ENCODE measurements around the gene RPL12. TPM values are rescaled to one million over a fixed set of nuclear protein-coding genes. Genes with fewer than 3 reads are reported as not detected.

RPL12 gene
- total RNA-seq: 1,078 and 1,108 TPM in 2 replicates
- long read RNA-seq, transcript RPL12-204 (7 exons, 864 nt): minor isoform, 5 of 689 reads
- long read RNA-seq, transcript RPL12-201 (7 exons, 633 nt): major isoform, 645 of 689 reads
- long read RNA-seq, partial matches to known transcripts: 31 of 689 reads
- long read RNA-seq, other reads (novel, unspliced or antisense): 8 of 689 reads

DNA sequence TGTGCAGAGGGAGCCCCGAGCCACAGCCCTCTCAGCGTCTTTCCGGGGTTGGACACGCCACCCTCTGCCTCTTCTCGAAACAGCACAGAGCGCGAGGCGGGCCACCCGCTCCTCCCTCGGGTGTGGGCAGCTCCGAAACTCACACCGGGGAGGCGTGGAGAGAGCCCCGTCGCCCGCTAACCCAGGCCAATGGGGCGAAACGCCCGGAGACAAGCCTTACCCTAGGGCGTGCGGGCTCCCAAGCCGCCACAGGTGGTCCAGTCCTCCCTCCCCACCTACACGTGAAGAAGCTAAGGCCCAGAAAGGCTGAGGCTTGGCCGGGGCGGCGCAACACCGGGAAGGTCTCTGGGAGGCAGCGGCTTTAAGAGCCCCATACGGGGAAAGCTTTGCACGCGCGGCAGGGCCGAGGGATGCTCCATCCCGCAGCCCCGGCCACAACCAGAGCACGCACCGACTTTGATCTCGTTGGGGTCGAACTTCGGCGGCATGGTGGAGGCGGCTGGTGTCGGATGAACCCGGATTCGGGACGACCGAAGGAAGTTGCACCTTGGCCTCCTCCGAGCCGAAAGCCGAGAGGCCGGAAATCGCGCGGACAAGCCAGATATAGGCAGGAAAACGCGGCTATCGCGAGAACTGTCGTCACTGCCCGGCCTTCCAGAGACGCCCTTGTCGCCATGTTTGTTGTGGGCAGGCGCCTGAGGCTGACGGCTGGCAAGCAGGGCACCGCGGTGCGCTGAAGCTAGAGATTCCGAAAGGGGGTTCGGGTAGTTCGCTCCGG lies at the start of gene RPL12, which contains the start of gene LRSAM1:
RPL12 (minus strand) TSS at position 577 of the 778 bp plus-strand sequence; CDS start at position 488, 89 bp downstream.
LRSAM1 (plus strand) TSS at position 681 of the 778 bp plus-strand sequence. CDS start 3,018 bp downstream, outside the sequence.
- peaks cover 43% of the 10 kb centered on the region for H3K36me3 Mint-ChIP-seq (ENCODE audit: unreplicated experiment)

DNA sequence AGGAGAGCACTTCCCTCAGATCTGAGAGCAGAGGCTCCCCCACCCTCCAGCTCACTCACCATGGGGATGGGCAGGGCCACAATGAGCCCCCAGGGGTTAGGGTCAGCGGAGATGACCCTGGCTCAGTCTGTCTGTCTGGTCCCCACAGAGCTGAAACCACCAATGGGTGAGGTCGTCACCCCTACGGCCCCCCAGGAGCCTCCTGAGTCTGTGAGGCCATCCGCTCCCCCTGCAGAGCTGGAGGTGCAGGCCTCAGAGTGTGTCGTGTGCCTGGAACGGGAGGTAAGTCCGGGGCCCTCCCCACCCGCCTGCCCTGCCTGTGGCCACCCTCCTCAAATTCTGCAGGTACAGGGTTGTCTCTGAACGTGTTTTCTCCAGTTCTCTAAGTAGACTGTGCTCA lies 49.7 kb upstream of the RPL12 start:
- no peak for DNase-seq (ENCODE audit: extremely low spot score, unreplicated experiment)
- Mint-ChIP-seq H3K27ac (ENCODE audit: unreplicated experiment) (peak overlapping the region; percentile 27), H3K4me1 (ENCODE audit: unreplicated experiment) (peaks cover 15% of the 10 kb centered on the region), H3K4me3 (ENCODE audit: unreplicated experiment) (no peak overlapping the region), H3K27me3 (ENCODE audit: unreplicated experiment) (no peaks in the 10 kb centered on the region), H3K9me3 (ENCODE audit: unreplicated experiment) (no peaks in the 10 kb centered on the region), H3K36me3 (ENCODE audit: unreplicated experiment) (peaks cover 18% of the 10 kb centered on the region)
- TF ChIP-seq, protein P1, sequence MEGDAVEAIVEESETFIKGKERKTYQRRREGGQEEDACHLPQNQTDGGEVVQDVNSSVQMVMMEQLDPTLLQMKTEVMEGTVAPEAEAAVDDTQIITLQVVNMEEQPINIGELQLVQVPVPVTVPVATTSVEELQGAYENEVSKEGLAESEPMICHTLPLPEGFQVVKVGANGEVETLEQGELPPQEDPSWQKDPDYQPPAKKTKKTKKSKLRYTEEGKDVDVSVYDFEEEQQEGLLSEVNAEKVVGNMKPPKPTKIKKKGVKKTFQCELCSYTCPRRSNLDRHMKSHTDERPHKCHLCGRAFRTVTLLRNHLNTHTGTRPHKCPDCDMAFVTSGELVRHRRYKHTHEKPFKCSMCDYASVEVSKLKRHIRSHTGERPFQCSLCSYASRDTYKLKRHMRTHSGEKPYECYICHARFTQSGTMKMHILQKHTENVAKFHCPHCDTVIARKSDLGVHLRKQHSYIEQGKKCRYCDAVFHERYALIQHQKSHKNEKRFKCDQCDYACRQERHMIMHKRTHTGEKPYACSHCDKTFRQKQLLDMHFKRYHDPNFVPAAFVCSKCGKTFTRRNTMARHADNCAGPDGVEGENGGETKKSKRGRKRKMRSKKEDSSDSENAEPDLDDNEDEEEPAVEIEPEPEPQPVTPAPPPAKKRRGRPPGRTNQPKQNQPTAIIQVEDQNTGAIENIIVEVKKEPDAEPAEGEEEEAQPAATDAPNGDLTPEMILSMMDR (IDR thresholded peaks at IDR 0.05): no peak

More for the DNA sequence above, at the start of gene RPL12, which contains the start of gene LRSAM1:
- peak; percentile 99 for DNase-seq (ENCODE audit: extremely low spot score, unreplicated experiment)
- no peaks in the 10 kb centered on the region for H3K9me3 Mint-ChIP-seq (ENCODE audit: unreplicated experiment)
- peaks cover 42% of the 10 kb centered on the region for H3K4me1 Mint-ChIP-seq (ENCODE audit: unreplicated experiment)
- H3K4me3 Mint-ChIP-seq (ENCODE audit: unreplicated experiment): peak within 1 kb of the TSS; percentile 92
- H3K27ac Mint-ChIP-seq (ENCODE audit: unreplicated experiment): peak within 1 kb of the TSS; percentile 97
- H3K27me3 Mint-ChIP-seq (ENCODE audit: unreplicated experiment): no peaks in the 10 kb centered on the region
- TF ChIP-seq, protein P1 (IDR thresholded peaks at IDR 0.05): peak; percentile 13

DNA sequence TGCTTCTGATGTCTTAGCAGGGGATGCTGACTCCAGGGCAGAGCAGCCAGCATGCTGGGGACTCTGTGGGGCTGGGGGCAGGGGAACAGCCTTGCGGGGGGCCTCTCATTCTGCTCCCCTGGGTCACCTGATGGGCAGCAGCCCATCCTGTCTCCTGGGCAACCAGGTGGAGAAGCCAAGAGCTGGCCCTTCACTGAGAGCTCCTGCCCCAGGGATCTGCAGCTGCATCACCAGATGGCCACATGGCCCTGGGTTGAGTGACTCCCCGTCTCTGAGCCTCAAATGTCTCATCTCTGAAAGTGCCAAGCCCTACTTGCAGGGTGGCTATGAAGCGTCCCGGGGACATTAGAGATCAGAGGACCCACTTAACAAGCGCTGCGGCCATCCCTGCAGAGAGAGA lies 49.2 kb upstream of the RPL12 start:
- no peaks in the 10 kb centered on the region for H3K27me3 Mint-ChIP-seq (ENCODE audit: unreplicated experiment)
- DNase-seq (ENCODE audit: extremely low spot score, unreplicated experiment): no peak
- no peak overlapping the region for H3K4me3 Mint-ChIP-seq (ENCODE audit: unreplicated experiment)

DNA sequence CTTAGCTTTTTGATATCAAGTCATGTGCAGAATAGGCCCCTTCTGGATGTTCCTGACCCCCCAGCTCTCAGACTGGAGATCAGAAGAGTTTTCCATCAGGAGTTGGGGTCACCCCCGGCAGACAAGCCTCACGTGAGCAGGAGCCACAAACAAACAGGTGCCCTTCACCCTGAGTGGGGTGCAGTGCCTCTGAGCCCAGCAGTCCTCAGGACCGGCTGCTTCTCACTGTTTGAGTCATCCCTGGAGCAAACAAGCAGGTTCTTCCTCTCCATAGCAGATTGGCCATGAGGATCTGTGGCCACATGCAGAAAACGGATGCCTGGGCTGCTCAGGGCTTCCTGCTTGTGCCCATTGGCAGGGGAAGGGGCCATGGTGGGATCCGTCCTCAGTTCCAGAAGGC lies 47.1 kb upstream of the RPL12 start:
- Mint-ChIP-seq H3K27ac (ENCODE audit: unreplicated experiment) (no peak overlapping the region), H3K4me3 (ENCODE audit: unreplicated experiment) (no peak overlapping the region), H3K36me3 (ENCODE audit: unreplicated experiment) (peaks cover 16% of the 10 kb centered on the region), H3K27me3 (ENCODE audit: unreplicated experiment) (no peaks in the 10 kb centered on the region), H3K4me1 (ENCODE audit: unreplicated experiment) (peaks cover 21% of the 10 kb centered on the region), H3K9me3 (ENCODE audit: unreplicated experiment) (no peaks in the 10 kb centered on the region)
- TF ChIP-seq, protein P1 (IDR thresholded peaks at IDR 0.05): no peak
- DNase-seq (ENCODE audit: extremely low spot score, unreplicated experiment): no peak

More for the DNA sequence above, 49.2 kb upstream of the RPL12 start:
- TF ChIP-seq, protein P1 (IDR thresholded peaks at IDR 0.05): no peak
- peaks cover 20% of the 10 kb centered on the region for H3K4me1 Mint-ChIP-seq (ENCODE audit: unreplicated experiment)
- peaks cover 20% of the 10 kb centered on the region for H3K36me3 Mint-ChIP-seq (ENCODE audit: unreplicated experiment)
- no peaks in the 10 kb centered on the region for H3K9me3 Mint-ChIP-seq (ENCODE audit: unreplicated experiment)
- no peak overlapping the region for H3K27ac Mint-ChIP-seq (ENCODE audit: unreplicated experiment)
